ENCODE data around the gene LEKR1.

LEKR1 gene

GRCh38 chr3:157086060-157086750 is 260.1 kb downstream of the LEKR1 start:
- DNase-seq: no peak

GRCh38 chr3:157086775-157087174 is 260.6 kb downstream of the LEKR1 start:
- DNase-seq: no peak

GRCh38 chr3:157087373-157087772 is 261.2 kb downstream of the LEKR1 start:
- no peak for DNase-seq

GRCh38 chr3:157087780-157088600 is 261.8 kb downstream of the LEKR1 start:
- DNase-seq: no peak

GRCh38 chr3:157088601-157089454 is 262.7 kb downstream of the LEKR1 start:
- DNase-seq: no peak

- no peak for DNase-seq
Measured at GRCh38 chr3:157089455-157090221, 263.5 kb downstream of the LEKR1 start.

- DNase-seq: no peak
Measured at GRCh38 chr3:157091083-157091833, 265.1 kb downstream of the LEKR1 start.

- DNase-seq: no peak
Measured at GRCh38 chr3:157092230-157092629, 266.1 kb downstream of the LEKR1 start.

GRCh38 chr3:157093096-157093495 is 266.9 kb downstream of the LEKR1 start:
- no peak for DNase-seq

GRCh38 chr3:157094301-157094700 is 268.1 kb downstream of the LEKR1 start:
- DNase-seq: no peak

GRCh38 chr3:157094751-157095480 is 268.8 kb downstream of the LEKR1 start:
- DNase-seq: no peak
